ENCODE results near the gene SETD1A.

- TF ChIP-seq POLR2A (IDR thresholded peaks at IDR 0.05; ENCODE audit: low read depth, low read length) (no peak), TAF1 (IDR thresholded peaks at IDR 0.05; ENCODE audit: low read depth, low read length) (no peak), POLR2AphosphoS5 (IDR thresholded peaks at IDR 0.05; ENCODE audit: low read depth, low read length) (no peak), POU2F2 (IDR thresholded peaks at IDR 0.05; ENCODE audit: low read depth, low read length) (no peak), SPI1 (IDR thresholded peaks at IDR 0.05; ENCODE audit: low read depth, low read length) (no peak)
These were observed 13.2 kb upstream of the SETD1A start for GRCh38 chr16:30944352-30944751.
